Measurements from ENCODE around the gene AGBL1.
"Not testable (repeated sequence)": the region's sequence is repeated elsewhere in the genome, so short reads cannot be mapped to it uniquely, and the experiment has no call there.

The AGBL1 gene

DNA sequence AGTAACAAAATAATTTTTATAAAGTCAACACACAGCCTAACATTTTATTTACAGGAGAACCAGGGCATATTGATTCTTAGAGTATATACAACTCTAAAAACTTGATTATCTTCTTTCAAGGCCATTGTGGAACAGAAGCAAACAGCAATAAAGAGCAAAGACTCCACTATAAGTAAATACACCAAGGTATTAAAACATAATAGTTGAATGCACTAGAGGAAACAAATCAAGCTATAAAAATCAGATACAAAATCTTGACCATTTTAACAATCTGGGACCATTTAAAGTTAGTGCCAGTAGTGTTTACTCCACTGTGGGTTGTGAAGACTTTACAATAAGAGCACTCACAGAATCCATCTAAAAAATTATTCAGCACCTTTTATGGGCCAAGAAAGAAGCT lies 323.6 kb downstream of the AGBL1 start:
- DNase-seq (ENCODE audit: low spot score): no peak

DNA sequence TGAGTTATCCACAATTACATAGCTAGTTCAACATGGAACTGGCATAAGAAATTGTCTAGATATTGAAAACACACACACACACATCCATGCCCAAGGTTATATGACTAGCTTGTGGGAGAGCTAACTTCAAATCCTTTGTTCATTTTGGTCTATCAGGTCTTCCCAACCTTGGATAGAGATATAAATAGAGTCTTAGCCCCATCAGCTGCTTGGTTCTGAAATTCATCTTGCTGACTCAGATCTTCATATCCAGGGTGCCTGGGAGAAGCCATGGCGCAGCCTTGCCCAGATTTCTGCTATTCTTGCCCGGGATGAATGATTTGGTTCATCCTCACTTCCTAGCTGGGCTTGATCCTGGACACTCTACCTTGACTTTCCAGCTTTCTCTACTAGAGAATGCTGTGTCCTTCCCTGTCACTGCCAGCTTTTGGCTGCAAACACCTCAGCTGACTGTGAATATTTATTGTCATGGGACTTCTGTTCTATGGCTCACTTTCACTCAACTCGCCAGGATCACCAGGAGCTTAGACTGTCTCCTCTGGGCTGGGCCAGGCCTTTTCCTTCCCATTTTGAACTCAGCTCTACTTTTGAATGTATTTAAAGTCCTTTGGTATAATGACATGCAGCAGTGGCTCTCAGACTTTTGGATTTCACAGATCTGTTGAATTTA lies 324.4 kb downstream of the AGBL1 start:
- DNase-seq (ENCODE audit: low spot score): no peak

DNA sequence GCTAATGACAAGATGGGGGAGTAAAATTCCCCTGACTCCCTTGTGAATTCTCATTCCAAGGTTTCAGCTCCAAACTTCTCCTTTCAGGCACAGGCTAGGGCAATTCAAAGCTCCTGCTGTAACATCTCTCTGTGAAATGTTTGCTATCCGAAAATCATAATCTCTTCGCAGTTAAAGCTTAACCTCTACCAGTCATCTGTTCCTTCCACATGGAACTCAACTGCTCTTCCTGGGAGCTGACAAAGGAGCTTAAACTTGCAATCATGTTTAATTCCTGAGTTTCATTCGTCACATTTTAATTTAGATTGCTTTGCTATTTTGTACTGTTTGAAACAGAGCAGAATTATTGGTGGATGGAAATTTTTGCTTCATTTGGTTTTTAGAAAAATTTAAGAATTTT lies 328.6 kb downstream of the AGBL1 start:
- no peak for DNase-seq (ENCODE audit: low spot score)

DNA sequence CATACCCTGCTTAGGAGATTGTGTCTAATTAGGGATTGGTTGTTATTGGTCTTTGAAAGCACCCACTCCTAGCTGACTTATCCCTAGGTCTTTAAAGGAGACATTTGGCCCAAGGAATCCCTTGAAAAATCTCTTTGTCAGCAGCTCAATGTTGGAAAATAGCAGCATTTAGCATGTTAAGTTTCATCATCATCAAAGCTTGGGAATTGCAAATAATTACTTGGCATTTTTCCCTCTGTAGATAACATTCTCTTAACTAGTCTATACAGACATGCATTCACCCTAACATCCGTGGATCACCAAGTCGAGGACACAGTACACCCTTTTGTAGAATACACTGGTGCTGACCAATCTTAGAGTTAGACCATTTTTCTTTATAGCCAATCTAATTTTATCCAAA lies 332.2 kb downstream of the AGBL1 start:
- no peak for DNase-seq (ENCODE audit: low spot score)

DNA sequence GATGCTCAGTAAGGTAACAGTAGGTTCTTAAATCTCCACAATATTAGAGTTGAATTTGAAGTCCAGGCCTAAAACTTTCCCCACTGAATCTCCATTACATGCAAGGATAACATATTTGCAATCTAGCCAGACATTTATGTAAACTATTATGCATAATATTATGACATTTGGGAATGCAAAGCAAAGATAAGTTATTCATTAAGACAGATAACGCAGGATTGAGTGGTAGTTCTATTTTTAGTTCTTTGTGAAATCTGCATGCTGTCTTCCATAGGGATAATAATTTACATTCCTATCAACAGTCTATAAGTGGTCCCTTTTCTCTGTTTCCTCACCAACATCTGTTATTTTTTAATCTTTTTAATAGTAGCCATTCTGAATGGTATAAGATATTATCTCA lies 333.5 kb downstream of the AGBL1 start:
- DNase-seq (ENCODE audit: low spot score): no peak

DNA sequence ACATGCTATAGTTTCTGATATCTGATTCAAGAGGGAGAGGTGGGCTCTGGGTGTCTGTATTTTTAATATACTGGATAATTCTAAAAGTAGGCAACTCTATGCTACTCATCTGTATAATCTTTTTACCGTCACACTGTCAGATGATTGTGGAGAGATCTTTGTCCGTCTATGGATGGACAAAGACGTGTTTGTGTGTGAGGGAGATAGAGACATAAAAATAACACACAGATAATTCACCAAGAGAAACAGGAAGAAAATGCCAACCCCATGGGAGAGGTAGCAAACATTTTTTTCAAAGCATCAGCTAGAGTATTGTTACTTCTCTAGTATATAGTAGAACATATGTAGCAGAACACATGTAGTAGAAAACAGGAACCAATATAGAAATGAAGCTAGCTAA lies 346.1 kb downstream of the AGBL1 start:
- no peak for DNase-seq (ENCODE audit: low spot score)

DNA sequence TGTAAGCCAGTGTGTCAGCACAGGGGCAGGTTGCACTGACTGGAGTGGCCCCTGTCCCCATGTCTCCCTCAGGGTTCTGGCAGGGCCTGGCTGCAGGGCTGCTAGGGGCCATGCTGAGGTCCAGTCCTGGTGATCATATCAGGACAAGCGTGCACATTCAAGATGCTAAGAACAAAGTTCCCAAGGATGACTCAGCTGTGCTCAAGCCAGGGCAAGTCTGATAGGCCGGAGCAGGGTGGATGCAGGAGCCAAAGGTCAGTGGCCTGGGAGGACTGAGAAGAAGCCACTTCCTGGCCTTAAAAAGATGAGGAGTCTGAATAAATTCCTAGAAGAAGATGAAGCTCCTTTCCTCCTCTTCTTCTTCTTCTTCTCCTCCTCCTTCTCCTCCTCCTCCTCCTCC lies 353.2 kb downstream of the AGBL1 start:
- no peak for DNase-seq (ENCODE audit: low spot score)

DNA sequence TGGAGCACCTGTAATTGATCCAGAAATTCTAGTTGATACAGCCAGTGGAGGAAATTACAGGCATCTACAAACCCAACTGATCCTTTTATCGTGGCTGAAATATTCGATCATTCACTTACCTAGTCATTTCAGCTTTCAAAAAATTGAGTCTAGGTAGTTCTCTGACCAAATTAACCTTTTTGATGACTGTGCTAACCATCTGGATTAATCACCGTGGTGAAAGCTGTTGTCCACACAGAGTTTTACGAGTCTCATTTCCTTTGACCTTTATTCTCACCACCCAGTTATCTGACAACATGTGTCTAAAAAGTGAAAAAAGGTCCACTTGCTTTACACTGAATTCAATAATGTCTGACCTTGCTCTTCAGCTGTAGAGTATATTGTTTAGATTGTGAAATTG lies 354.3 kb downstream of the AGBL1 start:
- DNase-seq (ENCODE audit: low spot score): no peak

DNA sequence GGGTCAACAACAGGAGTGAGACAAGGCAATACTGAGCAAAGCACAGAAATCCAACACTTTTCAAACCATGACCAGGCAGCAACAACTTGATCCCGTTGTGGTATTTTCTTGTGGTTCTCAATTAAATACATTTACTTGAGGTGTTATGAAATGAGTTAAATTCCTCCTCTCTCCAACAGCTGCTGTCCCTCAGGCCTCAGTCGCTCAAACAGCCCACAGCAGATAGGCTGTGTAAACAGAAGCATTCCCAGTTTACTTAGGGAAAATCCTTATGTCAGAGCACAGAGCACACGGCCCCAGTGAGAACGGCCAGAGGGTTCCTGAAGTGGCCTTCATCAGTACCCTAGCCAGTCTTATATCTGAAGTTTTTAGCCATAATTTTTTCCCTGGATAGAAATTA lies 359.9 kb downstream of the AGBL1 start:
- DNase-seq (ENCODE audit: low spot score): no peak

DNA sequence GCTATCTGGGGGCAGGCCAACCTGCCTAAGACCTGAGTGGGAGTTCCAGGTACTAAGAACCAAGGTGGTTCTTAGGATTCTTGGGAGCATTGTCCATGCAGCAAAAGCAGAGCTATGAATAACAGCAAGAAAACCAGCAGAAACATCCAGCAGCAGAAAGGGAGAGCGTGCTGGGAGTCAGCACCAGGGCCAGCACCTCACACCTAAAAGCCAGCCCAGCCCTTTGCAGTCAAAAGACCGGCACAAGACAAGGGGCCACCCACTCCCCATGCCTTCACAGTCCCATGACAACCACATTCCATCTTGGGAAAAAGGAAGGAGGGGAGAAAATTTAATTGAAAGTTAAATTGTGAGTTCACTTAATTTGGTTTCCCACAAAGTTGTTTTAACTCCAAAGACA lies 364.9 kb downstream of the AGBL1 start:
- DNase-seq (ENCODE audit: low spot score): no peak

DNA sequence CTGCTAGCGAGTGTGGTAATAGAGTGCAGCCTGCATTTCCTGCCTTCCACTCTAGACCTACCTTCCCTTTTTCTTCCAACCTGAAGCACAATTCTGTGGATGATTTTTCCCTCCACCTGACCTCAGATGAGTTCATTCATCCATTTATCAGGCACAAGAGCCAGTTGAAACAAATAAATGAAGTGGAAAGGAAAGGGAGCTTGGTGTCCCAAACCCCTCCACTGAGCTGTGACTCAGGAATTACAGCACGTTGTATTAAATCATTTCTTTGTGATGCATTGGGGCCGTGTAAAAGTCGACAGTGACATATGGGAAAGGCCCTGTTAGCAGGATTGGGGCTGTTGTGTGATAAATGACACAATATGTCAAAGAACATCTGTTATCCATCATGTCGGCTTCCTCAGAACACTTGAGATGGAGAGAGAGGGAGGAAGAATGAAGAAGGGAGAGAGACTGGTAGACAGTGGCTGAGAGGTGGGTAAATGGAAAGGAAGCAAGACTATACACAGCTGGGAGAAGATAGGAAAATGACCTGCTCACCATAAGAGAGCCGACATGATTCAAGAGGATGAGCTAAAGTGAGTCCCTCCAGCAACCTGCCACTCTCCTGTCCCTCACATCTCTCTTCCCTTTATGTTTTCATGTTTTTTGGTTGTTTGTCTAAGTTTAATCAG lies 366.0 kb downstream of the AGBL1 start:
- no peak for DNase-seq (ENCODE audit: low spot score)

DNA sequence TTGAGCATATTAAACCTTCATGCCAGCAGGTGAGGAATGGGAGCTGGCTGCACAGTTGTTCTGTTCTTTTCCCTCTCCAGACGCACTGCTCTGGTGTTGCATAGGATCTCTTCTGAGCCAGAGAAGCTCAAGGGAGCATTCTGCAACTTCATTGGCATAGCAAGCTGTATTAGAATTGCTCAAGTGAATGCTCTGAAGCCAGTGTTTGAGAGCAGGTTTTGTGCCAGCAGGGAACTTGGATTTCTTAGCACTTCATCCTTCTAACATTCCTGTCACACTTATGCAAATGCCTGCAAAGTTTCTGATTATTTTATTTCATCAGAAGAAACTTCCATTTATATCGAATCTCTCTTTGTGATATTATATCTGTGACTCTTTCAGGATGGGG lies 366.6 kb downstream of the AGBL1 start:
- no peak for DNase-seq (ENCODE audit: low spot score)

DNA sequence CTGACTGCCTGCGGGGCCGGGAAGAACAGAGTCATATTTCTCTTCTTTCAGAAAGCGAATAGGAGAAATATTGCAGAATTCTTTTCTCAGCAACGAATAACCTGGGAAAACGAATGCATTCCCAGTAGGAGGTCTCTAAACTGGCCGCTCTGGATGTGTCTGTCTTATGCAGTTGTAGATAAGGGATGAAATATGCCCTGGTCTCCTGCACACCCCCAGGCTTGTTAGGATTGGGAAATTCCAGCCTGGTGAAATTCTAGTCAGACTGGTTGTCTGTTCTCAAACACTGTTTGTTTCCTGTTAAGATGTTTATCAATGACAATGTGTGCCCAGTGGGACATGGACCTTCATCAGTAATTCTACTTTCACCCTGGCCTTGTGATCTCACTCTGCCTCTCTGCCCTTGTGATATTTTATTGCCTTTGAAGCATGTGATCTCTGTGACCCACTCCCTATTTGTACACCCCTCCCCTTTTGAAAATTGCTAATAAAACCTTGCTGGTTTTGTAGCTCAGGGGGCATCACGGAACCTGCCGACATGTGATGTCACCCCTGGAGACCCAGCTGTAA lies 385.9 kb downstream of the AGBL1 start:
- not testable (repeated sequence) for DNase-seq (ENCODE audit: low spot score)

DNA sequence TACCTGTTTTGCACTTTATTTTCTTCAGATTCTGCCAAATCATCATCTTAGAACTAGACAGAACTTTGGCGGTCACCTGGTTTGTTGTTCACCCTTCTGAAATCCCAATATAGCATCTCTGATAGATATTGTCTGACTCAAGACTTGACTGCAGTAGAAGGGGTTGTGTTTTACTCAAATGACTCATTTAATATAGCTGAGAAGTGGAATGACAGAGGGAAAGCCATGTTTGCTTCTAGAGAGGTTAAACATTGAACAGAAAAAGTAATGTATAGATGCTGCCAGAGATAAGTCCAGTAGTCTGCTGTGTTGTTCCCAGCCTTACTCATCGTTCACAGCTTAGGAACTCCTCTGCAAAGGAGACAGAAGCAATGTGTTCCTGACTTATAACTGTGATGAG lies 402.0 kb downstream of the AGBL1 start:
- no peak for DNase-seq (ENCODE audit: low spot score)

DNA sequence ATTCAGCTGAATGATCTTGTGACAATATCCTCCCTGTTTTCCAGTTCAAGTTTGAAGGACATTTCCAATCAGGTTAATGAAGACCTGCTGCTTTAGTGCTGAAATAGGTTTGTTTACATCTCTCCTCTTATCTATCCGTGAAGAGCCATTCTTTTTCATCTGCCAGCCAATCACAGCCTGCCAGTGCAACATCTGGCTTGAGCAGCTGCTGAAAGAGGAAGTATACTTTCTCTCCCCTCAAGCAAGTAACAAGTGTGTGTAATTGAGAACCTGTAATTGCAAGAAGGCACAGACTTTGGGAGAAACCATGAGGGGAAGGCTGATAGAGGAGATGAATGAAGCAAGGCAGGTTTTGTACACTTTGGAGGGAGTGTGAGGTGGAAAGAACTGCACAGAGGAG lies 404.3 kb downstream of the AGBL1 start:
- DNase-seq (ENCODE audit: low spot score): no peak

DNA sequence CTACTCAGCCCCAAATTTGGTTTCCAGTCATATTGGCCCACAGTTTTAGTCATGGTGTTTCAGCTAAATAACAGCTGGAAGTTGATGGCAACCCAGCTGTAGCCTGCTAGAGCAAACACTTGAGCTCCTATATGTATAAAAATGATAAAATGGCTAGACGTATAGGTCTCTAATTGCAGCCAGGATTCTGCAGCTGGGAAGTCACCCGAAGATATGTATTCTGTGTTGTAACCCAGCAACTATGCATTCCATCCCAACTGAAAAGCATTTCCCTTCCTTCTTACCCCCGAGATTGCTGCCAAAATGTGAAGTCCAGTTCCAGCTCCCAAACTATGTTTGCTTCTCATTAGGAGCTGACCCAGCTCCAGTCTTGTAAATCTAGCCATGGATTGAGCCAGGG lies 408.4 kb downstream of the AGBL1 start:
- no peak for DNase-seq (ENCODE audit: low spot score)

DNA sequence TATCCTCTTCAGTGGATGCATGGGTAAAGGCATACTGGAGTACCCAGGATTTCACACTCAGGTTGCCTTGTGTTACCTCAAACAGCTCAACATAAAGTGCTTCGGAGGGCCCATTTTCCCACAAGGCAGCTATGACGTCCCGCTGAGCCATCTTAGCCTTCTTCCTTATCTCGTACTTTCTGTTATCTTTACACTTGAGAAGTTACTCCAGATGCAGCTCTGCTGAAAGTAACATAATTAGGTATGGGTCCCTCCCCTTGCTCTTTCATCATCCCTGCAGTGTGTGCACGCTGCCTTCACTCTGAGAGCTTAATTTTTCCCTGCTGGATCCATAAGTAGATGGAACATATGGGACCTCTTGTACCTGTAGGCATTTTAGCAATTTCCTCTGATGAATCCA lies 410.3 kb downstream of the AGBL1 start:
- DNase-seq (ENCODE audit: low spot score): no peak

DNA sequence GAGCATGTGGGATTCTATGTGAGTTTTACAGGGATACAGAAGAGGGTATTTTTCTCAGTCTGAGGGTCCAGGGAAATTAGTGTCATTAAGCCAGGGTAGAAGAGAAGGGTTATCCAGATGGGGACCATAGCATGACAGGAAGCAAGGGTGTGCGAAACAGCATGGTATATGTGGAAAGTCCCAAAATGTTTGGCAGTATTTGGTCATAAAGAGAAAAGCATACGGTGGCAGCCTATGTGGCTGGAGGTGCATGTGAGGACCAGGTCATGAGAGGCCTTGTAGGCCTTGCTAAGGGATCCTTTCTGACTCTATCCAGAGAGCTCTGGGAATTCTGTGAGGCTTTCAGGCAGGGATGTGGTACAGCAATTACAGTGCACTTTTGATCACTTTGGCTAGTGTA lies 411.4 kb downstream of the AGBL1 start:
- no peak for DNase-seq (ENCODE audit: low spot score)

DNA sequence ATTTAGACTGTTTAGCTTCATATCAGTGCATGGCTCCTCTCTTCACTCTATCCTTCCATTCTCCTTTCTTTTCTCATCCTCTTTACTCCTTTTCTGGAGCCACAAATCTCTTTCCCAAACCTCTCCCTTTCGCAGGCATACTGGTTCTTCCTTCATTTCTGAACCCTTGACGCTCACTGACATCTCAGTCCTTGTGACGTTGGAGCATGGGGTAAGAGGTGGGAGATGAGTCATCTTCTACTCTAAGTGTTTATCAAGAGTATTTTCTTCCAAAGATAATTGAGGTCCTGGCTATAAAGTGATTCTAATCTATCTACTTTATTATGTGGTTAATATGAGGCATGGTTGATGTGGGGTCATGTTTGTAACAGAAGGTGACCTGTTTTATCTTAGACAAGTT lies 414.2 kb downstream of the AGBL1 start:
- no peak for DNase-seq (ENCODE audit: low spot score)

DNA sequence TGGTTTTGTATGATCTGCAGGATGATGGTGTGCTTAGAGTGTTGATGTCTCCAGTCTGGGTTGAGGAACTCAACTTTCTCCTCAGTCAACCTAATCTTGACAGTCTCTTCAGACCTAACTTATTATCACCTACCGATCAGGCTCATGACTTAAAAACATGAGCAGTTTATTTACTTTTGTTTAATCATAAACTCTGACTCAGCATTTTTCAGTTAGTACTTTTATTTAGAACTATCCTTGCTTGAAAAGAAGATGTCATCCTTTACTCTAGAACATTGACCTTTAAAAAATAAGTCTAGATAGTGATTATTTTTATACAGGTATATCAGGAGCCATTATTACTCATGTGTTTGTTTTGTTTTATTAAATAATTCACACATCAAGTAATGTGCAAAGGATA lies 414.8 kb downstream of the AGBL1 start:
- no peak for DNase-seq (ENCODE audit: low spot score)

DNA sequence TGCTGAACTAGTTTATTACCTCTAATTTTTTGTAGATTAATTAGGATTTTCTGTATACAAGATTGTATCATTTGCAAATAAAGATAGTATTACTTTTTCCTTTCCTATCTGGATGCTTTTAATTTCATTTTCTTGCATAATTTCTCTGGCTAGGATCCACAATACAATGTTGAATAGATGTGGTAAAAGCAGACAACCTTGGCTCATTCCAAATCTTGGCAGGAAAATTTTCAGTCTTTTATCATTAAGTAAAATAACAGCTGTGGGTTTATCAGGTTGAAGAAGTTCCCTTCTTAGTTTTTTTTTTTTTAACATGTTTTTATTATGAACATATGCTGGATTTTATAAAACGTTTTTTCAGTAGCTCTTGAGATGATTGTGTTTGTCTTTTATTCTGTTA lies 422.6 kb downstream of the AGBL1 start:
- DNase-seq (ENCODE audit: low spot score): no peak

DNA sequence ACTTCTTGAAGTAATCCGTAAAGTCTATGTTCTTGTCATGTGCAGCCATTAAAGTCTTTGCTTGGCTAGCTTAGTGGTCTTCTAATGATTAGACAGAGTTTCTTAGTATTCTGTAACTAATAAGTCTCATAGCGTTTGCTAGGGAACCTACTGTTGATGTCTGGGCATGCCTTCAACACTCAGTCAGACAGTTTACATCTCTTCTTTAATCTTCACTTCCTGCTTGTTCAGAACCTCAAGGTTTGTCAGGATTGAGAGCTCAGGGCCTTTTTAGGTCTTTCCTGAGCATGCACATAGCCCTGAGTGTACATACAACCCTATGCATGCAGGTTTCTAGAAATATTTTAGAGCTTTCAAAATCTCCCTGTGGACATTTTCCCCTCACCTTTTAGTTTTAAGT lies 426.3 kb downstream of the AGBL1 start:
- DNase-seq (ENCODE audit: low spot score): no peak

DNA sequence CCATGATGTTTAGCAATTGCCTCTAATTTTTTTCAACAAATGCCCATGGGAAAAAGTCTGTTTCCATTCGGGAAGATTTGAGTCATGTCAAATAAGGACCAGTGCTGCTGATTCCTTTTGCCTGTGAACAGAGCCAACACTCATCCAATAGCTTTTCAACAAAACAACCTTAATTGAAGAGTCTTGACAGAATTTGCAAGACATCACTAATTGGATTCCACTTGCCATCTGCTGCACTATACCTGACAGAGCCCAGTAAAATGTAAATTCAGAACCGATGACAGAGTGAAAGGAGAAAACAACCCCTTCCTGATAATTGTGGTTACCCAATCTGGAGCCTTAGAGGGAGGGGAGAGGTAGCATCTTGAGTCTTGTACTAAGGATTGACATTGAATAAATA lies 426.7 kb downstream of the AGBL1 start:
- no peak for DNase-seq (ENCODE audit: low spot score)

DNA sequence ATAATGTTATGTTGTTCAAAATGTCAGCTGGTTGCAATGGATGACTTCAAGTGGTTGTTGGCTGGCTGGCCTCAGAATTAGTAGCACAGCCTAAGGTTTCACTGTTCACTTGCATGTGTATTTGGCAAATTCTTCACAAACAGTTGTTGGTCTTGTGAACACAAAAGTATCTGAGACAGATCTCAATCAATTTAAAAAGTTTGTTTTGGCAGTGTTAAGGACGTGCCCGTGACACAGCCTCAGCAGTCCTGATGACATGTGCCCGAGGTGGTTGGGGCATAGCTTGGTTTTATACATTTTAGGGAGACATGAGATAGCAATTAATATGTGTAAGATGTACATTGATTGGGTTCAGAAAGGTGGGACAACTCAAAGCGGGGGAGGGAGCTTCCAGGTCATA lies 436.0 kb downstream of the AGBL1 start:
- no peak for DNase-seq (ENCODE audit: low spot score)
